ENCODE measurements around the gene NOTO.

The NOTO gene

DNA sequence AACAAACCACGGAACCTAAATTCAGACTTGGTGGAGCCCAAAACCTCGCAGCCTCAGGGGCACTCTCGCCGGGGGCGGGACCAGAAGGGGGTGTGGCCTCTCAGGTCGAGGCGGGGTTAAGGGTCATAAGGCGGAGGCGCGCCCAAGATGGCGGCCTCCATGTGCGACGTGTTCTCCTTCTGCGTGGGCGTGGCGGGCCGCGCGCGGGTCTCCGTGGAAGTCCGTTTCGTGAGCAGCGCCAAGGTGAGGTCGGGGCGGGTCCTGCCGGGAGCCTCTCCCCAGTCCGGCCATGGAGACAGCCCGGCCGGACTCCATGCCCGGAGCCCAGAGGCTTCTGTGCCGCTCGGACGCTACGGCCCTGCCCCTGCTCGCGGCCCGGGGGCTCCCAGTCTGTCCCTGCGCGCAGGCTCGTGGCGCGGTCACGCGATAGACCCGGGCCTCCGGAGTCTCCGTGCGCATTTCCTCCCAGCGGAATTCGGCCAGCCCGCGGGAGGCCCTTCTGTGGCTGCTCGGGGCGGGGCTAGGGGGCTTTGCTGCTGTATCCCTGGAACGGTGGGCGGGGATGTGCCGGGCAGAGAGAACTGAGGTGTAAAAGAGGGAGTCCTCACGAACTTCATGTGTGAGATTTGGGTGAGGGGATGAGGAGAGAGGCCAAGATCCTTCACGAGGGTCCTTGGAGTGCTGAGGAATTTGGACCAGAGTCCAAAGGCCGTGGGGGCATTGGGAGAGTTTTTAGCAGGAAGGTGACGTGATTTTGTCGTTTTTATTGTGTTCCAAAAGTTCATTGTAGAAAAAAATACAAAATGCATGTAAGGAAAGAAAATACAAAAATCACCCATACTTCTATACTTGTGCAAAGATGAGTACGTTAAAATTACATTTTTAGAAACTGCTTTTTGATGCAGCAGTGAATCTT is 12.0 kb downstream of the NOTO start, which contains the start of gene SMYD5 (continued):
- TF ChIP-seq ZNF394 (tag by site-specific recombination; IDR thresholded peaks at IDR 0.05; ENCODE audit: borderline replicate concordance) (0 out of 2 replicates have a peak, but pooled peaks have one; percentile 37), ZNF248 (tag by site-specific recombination; IDR thresholded peaks at IDR 0.05) (no peak), ZNF514 (tag by site-specific recombination; IDR thresholded peaks at IDR 0.05) (no peak), YY2 (tag by site-specific recombination; IDR thresholded peaks at IDR 0.05) (peak; percentile 94), ZSCAN23 (tag by site-specific recombination; IDR thresholded peaks at IDR 0.05) (no peak), OVOL3 (tag by site-specific recombination; IDR thresholded peaks at IDR 0.05) (no peak), ZNF776 (tag by site-specific recombination; IDR thresholded peaks at IDR 0.05; ENCODE audit: borderline replicate concordance) (no peak)
- TF ChIP-seq, protein P1, sequence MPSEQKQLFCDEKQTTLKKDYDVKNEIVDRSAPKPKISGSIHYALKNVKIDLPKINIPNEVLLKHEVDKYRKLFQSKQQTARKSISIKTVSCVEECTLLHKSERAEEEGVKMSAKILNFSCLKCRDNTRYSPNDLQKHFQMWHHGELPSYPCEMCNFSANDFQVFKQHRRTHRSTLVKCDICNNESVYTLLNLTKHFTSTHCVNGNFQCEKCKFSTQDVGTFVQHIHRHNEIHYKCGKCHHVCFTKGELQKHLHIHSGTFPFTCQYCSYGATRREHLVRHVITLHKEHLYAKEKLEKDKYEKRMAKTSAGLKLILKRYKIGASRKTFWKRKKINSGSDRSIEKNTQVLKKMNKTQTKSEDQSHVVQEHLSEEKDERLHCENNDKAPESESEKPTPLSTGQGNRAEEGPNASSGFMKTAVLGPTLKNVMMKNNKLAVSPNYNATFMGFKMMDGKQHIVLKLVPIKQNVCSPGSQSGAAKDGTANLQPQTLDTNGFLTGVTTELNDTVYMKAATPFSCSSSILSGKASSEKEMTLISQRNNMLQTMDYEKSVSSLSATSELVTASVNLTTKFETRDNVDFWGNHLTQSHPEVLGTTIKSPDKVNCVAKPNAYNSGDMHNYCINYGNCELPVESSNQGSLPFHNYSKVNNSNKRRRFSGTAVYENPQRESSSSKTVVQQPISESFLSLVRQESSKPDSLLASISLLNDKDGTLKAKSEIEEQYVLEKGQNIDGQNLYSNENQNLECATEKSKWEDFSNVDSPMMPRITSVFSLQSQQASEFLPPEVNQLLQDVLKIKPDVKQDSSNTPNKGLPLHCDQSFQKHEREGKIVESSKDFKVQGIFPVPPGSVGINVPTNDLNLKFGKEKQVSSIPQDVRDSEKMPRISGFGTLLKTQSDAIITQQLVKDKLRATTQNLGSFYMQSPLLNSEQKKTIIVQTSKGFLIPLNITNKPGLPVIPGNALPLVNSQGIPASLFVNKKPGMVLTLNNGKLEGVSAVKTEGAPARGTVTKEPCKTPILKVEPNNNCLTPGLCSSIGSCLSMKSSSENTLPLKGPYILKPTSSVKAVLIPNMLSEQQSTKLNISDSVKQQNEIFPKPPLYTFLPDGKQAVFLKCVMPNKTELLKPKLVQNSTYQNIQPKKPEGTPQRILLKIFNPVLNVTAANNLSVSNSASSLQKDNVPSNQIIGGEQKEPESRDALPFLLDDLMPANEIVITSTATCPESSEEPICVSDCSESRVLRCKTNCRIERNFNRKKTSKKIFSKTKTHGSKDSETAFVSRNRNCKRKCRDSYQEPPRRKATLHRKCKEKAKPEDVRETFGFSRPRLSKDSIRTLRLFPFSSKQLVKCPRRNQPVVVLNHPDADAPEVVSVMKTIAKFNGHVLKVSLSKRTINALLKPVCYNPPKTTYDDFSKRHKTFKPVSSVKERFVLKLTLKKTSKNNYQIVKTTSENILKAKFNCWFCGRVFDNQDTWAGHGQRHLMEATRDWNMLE (tag by site-specific recombination; conservative IDR thresholded peaks at IDR 0.05; ENCODE audit: low read depth): 0 out of 2 replicates have a peak, but pooled peaks have one; percentile 17

DNA sequence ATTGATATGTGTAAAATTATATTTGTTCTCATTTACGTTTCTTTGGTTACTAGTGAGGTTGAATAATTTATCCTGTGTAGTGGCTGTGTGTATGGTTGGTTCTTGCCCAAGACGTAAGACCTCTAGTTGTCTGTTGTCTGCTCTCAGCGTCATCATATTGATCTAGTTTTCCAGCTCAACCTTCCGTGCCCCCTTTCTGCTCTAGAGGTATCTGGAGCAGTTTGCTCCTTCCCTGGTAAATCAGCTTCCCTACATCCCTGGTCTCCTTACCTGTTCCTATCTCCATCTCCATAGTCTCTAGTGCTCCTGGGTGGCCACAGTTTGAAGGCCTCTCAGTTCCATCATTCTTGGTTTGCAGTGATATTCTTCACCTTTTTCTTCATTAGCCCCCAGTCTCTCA is 12.9 kb downstream of the NOTO start:
- CTCF ChIA-PET: interaction anchor here (0.6 to 1.1 kb wide), 6 partner anchors 23 to 327 kb away, joined by 3 to 9 read pairs (median 5); no protein-coding TSS in a partner anchor
- H3K27ac ChIP-seq (ENCODE audit: extremely low read depth, low read depth, low read length): no peak overlapping the region
- H3K4me3 ChIP-seq (ENCODE audit: low read depth, low read length): no peak overlapping the region
- POLR2A ChIA-PET: interaction anchor here (0.6 to 1.1 kb wide), 2 partner anchors 16 to 19 kb away, joined by 3 to 15 read pairs; partner anchors contain the start of genes CCT7 and PRADC1
- TF ChIP-seq GLIS1 (tag by site-specific recombination; IDR thresholded peaks at IDR 0.05): no peak
- no peak for TF ChIP-seq ZNF544 (tag by site-specific recombination; IDR thresholded peaks at IDR 0.05)
- TF ChIP-seq ZSCAN16 (tag by site-specific recombination; IDR thresholded peaks at IDR 0.05): no peak
- no peak for TF ChIP-seq ZNF214 (tag by site-specific recombination; IDR thresholded peaks at IDR 0.05; ENCODE audit: borderline replicate concordance)
- no peak for TF ChIP-seq KLF16 (tag by site-specific recombination; IDR thresholded peaks at IDR 0.05)
- TF ChIP-seq ZNF571 (tag by site-specific recombination; IDR thresholded peaks at IDR 0.05): no peak
- no peak for TF ChIP-seq RBAK (tag by site-specific recombination; IDR thresholded peaks at IDR 0.05)
- TF ChIP-seq ZNF121 (tag by site-specific recombination; IDR thresholded peaks at IDR 0.05): no peak
- no peak for TF ChIP-seq YY2 (tag by site-specific recombination; IDR thresholded peaks at IDR 0.05)
- TF ChIP-seq SP2 (tag by site-specific recombination; IDR thresholded peaks at IDR 0.05): no peak
- TF ChIP-seq ZNF433 (tag by site-specific recombination; IDR thresholded peaks at IDR 0.05; ENCODE audit: low read depth): no peak
- TF ChIP-seq KLF1 (tag by site-specific recombination; IDR thresholded peaks at IDR 0.05): no peak
- TF ChIP-seq ZNF664 (tag by site-specific recombination; IDR thresholded peaks at IDR 0.05): no peak
- TF ChIP-seq ZNF843 (tag by site-specific recombination; IDR thresholded peaks at IDR 0.05): no peak
- TF ChIP-seq, protein P2, sequence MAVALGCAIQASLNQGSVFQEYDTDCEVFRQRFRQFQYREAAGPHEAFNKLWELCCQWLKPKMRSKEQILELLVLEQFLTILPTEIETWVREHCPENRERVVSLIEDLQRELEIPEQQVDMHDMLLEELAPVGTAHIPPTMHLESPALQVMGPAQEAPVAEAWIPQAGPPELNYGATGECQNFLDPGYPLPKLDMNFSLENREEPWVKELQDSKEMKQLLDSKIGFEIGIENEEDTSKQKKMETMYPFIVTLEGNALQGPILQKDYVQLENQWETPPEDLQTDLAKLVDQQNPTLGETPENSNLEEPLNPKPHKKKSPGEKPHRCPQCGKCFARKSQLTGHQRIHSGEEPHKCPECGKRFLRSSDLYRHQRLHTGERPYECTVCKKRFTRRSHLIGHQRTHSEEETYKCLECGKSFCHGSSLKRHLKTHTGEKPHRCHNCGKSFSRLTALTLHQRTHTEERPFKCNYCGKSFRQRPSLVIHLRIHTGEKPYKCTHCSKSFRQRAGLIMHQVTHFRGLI (tag by site-specific recombination; IDR thresholded peaks at IDR 0.05): no peak
- no peak for TF ChIP-seq ZEB2 (tag by site-specific recombination; IDR thresholded peaks at IDR 0.05)
- no peak for TF ChIP-seq ZNF221 (tag by site-specific recombination; IDR thresholded peaks at IDR 0.05; ENCODE audit: borderline replicate concordance)
- no peaks in the 10 kb centered on the region for H3K4me1 ChIP-seq (ENCODE audit: control insufficient read depth, insufficient read depth, low read length)
- no peaks in the 10 kb centered on the region for H3K9me3 ChIP-seq (ENCODE audit: control insufficient read depth, insufficient read depth, low read depth, low read length)
- peaks cover 0 to 12% of the 10 kb centered on the region in 2 experiments; a peak in 1 of 3 replicates for H3K36me3 ChIP-seq (ENCODE audit: control insufficient read depth in 2 of 2, insufficient read depth in 1 of 2, low read length in 2 of 2)

Data from HEK293 (cell line).